Esophagus muscularis mucosa (tissue), 4 donors: ENCODE measurements around the gene OSBPL7. TPM values are rescaled to one million over a fixed set of nuclear protein-coding genes. Genes with fewer than 3 reads are reported as not detected.

Experiments used
- DNase-seq: peaks from one replicate; pipeline ENCODE4 v3.0.0-alpha.2; 2017; ENCODE audit errors: extremely low spot score
- H3K27ac ChIP-seq, 4 donors: fragments of 200-600 bp; sonication (generic); replicated peaks in 1 of 4; 1 replicate in 3 of 4; 2 replicates in 1 of 4; pipeline ENCODE4 v1.5.1; 2016 to 2019; ENCODE audit warnings: mild to moderate bottlenecking in 1 of 4
- H3K27me3 ChIP-seq, 4 donors: fragments of 200-600 bp; sonication (generic); one replicate each; pipeline versions ENCODE4 v1.5.1 to v1.6.0; 2016 to 2019
- H3K36me3 ChIP-seq, 4 donors: fragments of 200-600 bp; sonication (generic); one replicate each; pipeline ENCODE4 v1.5.1; 2016 to 2019
- H3K4me1 ChIP-seq, 4 donors: fragments of 200-600 bp; sonication (generic); one replicate each; pipeline ENCODE4 v1.5.1; 2016 to 2019
- H3K4me3 ChIP-seq, 4 donors: fragments of 200-600 bp; sonication (generic); 1 replicate in 2 of 4; 2 replicates in 2 of 4; pipeline ENCODE4 v1.5.1; 2016 to 2019; ENCODE audit warnings: mild to moderate bottlenecking in 4 of 4, moderate library complexity in 1 of 4
- H3K9me3 ChIP-seq, 4 donors: fragments of 200-600 bp; sonication (generic); 1 replicate in 3 of 4; 2 replicates in 1 of 4; pipeline ENCODE4 v1.5.1; 2016 to 2019
- CTCF ChIP-seq, 3 experiments: fragments of 200-600 bp in 2 of 3; fragments of 450-650 bp in 1 of 3; sonication (generic) in 2 of 3; IDR thresholded peaks; one replicate each; pipeline ENCODE4 v1.5.1; 2017 to 2019; ENCODE audit warnings: antibody characterized with exemption in 3 of 3, mild to moderate bottlenecking in 2 of 3, moderate library complexity in 1 of 3
- EP300 ChIP-seq: sonication (generic); formaldehyde crosslinking; IDR thresholded peaks from one replicate; pipeline ENCODE4 v1.6.1; 2017; ENCODE audit warnings: antibody characterized with exemption
- POLR2A ChIP-seq: fragments of 450-650 bp; IDR thresholded peaks from one replicate; pipeline ENCODE4 v1.6.1; 2017; ENCODE audit warnings: antibody characterized with exemption, moderate library complexity, mild to moderate bottlenecking, low read depth
- POLR2AphosphoS5 ChIP-seq, 2 donors: sonication (generic); formaldehyde crosslinking; IDR thresholded peaks; one replicate each; pipeline ENCODE4 v1.6.1; 2017; ENCODE audit warnings: antibody characterized with exemption in 2 of 2
- WGBS: methylation state at CpG from one replicate; pipeline ENCODE4 v1.1.5; 2018; 5-methylcytosine and 5-hydroxymethylcytosine counted together
- intact Hi-C: fragments of 100-400 bp; cut with DNase I; formaldehyde crosslinking; loops from one replicate; pipeline ENCODE4 v1.15.1; 2023
- total RNA-seq, 4 donors: library from RNA; depleted of rRNA; stranded (reverse); fragments of >200 nt; gene quantifications; one replicate each; pipeline versions ENCODE4 v1.1.0 to v1.2.1, GENCODE V29; 2016

The OSBPL7 gene
- total RNA-seq, 4 donors from 2014 or later = 2.0 to 8.4 (median 4.7) TPM

DNA sequence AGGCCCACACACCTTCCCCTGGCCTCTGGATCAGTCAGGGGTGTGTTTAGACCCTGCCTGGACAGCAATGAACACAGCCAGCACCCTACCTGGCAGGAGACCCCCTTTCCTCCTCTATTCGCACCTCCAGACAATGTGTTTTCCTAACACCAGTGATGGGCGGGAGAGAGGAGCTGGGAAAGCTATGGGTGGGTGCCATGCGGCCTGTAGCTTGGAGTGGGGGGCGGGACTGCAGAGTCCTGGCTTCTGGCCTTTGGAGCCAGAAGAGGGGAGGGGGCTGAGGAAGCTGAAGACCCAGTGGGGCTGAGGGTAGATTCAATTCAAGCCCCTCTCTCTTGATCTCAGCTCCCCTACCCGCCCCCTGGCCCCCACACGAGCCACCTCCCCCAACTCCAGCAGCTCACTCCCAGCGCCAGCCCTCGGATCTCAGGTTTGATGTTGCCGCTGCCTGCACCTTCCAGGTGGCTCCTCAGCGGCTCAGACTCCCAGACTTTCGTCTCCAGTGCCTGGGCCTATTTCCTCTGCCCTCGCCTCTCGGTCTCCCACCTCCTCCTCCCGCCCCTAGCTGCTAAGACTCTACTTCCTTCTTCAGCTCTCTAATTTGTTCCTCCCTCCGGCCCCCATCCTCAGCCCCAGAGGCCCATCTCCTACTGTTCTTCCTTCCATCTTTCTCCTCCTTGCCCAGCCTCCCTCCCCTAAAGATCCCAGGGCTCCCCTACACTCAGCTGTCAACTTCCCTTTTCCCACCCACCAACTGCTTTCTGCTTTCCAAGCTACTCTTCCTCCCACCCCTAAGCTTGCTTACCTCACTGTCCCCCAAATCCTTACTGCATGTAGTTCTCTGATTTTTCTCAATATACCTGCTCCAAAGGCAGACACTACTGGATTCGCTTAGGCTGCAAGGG, 36.2 kb upstream of the OSBPL7 start:
- 64% methylated on average over 14 of the region's 16 CpGs for WGBS
- H3K27me3 ChIP-seq = peaks cover 0 to 82% (median 47%) of the 10 kb centered on the region in 4 donors
- intact Hi-C loops = no loop called here

DNA sequence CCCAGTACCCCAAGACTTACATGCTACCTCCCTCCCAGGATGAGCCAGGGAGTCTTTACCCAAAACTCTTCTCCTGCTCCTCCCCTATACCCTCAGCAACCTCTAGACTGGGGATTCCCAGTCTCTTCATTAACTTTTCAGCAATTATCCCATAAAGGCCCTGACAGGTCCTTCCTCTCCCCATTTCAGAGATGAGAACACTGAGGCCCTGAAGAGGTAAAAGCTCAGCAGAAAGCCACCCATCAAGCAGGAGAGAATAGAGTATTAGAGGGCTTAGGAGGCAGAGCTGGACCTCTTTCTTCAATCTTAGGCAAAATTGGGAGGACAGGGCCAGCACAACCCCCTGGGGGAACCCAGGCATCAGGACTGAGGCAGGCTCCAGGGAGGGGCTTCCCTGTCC, 35.2 kb upstream of the OSBPL7 start:
- H3K4me1 ChIP-seq = peaks cover under 1 to 8% (median 4%) of the 10 kb centered on the region in 4 donors
- no peaks in the 10 kb centered on the region for H3K36me3 ChIP-seq
- TF ChIP-seq POLR2AphosphoS5 (IDR thresholded peaks at IDR 0.05) (no peak), CTCF (IDR thresholded peaks at IDR 0.05) (no peak), EP300 (no peak), POLR2A (no peak)
- intact Hi-C loops = no loop called here
- DNase-seq = no peak
- H3K27ac ChIP-seq = no peak overlapping the region
- no peaks in the 10 kb centered on the region for H3K9me3 ChIP-seq
- peaks cover 4 to 92% (median 57%) of the 10 kb centered on the region in 4 donors for H3K27me3 ChIP-seq
- H3K4me3 ChIP-seq = no peak overlapping the region

More for the DNA sequence above, 36.2 kb upstream of the OSBPL7 start:
- H3K4me3 ChIP-seq = no peak overlapping the region
- no peaks in the 10 kb centered on the region for H3K9me3 ChIP-seq
- no peaks in the 10 kb centered on the region for H3K4me1 ChIP-seq
- no peak for DNase-seq
- no peak for TF ChIP-seq POLR2A
- no peak for TF ChIP-seq POLR2AphosphoS5 (IDR thresholded peaks at IDR 0.05)
- no peak for TF ChIP-seq EP300
- TF ChIP-seq CTCF (IDR thresholded peaks at IDR 0.05) = no peak
- H3K36me3 ChIP-seq = no peaks in the 10 kb centered on the region
- H3K27ac ChIP-seq = no peak overlapping the region

GRCh38 chr17:47855737-47856136, 34.1 kb upstream of the OSBPL7 start:
- TF ChIP-seq POLR2AphosphoS5 (IDR thresholded peaks at IDR 0.05) (no peak), EP300 (no peak), CTCF (IDR thresholded peaks at IDR 0.05) (no peak), POLR2A (no peak)
- H3K27ac ChIP-seq = no peak overlapping the region
- DNase-seq = no peak
- intact Hi-C loops = no loop called here
- H3K4me3 ChIP-seq = no peak overlapping the region
- peaks cover 12 to 19% (median 15%) of the 10 kb centered on the region in 4 donors for H3K4me1 ChIP-seq
- 39% methylated on average over 3 of the region's 3 CpGs for WGBS
- no peaks in the 10 kb centered on the region for H3K36me3 ChIP-seq
- peaks cover 11 to 95% (median 63%) of the 10 kb centered on the region in 4 donors for H3K27me3 ChIP-seq
- H3K9me3 ChIP-seq = no peaks in the 10 kb centered on the region

DNA sequence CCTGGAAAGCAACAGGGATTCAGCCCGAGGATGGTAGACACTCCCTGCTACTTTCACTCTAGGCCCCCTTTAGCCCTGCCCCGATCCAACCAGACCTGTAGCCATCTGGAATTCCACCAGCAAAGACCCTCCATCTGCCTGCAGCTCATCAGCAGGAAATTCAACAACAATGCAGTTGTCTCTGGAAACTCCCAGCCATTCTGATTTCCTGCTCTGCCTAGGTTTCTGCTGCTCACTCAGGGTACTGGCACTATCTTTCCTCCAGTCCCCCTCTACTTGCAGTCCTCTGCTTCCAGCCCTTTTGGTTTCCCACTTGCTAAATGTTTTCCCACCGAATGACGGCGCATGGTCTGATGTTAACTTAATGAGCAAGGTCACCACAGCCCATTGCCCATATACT, 32.0 kb upstream of the OSBPL7 start:
- Histone ChIP-seq H3K27ac (no peak overlapping the region), H3K4me1 (peaks cover 15 to 27% (median 20%) of the 10 kb centered on the region in 4 donors), H3K36me3 (no peaks in the 10 kb centered on the region), H3K9me3 (no peaks in the 10 kb centered on the region), H3K27me3 (peaks cover 11 to 100% (median 64%) of the 10 kb centered on the region in 4 donors), H3K4me3 (no peak overlapping the region)
- DNase-seq = no peak
- no peak for TF ChIP-seq EP300
- no peak for TF ChIP-seq CTCF (IDR thresholded peaks at IDR 0.05)
- TF ChIP-seq POLR2AphosphoS5 (IDR thresholded peaks at IDR 0.05) = no peak
- no peak for TF ChIP-seq POLR2A
- WGBS = 55% methylated on average over 4 of the region's 5 CpGs
- intact Hi-C loops = no loop called here
